Measurements from ENCODE around the gene ALPG.

The ALPG gene

DNA sequence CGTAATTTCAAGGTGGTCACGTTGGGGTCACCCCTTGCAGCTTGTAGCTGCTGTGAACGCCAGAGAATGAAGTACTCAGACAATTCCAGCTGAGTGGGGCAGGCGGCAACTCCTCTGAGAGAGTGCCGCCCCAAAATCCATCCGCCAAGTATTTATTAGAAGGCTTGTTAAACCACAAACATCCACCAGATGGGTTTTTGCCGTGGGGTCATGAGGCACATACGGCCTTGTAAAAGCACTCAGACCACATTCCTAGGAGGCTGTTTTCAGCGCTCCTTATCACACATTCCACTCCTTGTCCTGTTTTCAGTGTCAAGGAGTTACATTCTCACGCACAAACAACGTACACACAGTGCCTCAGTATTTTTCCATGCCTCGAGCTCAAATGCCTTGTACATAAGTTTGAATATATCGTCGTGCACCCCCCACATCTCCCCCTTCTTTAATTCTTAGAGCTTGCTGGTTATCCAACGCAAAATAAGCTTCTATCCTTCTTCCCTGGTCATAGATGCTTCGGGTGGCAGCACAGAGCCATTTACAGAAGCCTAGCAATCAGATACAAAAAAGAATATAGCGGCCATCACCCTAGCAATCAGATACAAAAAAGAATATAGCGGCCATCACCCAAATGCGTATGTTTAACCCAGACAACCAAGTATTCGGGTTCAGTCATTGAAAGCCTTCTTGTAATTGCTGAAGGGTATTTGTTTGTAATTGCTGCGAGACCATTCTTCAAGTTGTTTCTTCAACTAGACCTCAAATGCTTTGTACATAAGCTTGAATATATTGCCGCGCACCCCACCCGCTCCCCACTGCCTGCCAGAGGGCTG, 20.8 kb upstream of the ALPG start:
- no peak for DNase-seq
- H3K27me3 ChIP-seq, result peaks cover 95% of the 10 kb centered on the region
- H3K4me1 ChIP-seq, result no peaks in the 10 kb centered on the region
- no peak overlapping the region for H3K4me3 ChIP-seq (ENCODE audit: low read depth, low read length)
- H3K36me3 ChIP-seq, result no peaks in the 10 kb centered on the region
- TF ChIP-seq, protein P1, sequence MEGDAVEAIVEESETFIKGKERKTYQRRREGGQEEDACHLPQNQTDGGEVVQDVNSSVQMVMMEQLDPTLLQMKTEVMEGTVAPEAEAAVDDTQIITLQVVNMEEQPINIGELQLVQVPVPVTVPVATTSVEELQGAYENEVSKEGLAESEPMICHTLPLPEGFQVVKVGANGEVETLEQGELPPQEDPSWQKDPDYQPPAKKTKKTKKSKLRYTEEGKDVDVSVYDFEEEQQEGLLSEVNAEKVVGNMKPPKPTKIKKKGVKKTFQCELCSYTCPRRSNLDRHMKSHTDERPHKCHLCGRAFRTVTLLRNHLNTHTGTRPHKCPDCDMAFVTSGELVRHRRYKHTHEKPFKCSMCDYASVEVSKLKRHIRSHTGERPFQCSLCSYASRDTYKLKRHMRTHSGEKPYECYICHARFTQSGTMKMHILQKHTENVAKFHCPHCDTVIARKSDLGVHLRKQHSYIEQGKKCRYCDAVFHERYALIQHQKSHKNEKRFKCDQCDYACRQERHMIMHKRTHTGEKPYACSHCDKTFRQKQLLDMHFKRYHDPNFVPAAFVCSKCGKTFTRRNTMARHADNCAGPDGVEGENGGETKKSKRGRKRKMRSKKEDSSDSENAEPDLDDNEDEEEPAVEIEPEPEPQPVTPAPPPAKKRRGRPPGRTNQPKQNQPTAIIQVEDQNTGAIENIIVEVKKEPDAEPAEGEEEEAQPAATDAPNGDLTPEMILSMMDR (IDR thresholded peaks at IDR 0.05; ENCODE audit: low read depth, low read length), result no peak
- H3K9me3 ChIP-seq, result no peaks in the 10 kb centered on the region

DNA sequence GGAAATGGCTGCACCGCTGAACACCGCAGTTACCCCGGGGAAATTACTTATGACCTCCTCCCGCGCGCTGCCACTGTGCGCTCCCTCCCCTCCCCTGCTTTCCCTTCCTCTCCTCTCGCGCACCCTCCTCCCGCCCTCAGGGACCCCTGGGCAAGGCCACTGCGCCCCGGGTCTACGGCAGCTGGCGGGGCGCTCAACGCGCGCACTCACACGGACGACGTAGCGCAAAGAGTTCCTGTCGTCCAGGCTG, 20.2 kb upstream of the ALPG start:
- TF ChIP-seq, protein P1 (IDR thresholded peaks at IDR 0.05; ENCODE audit: low read depth, low read length), result no peak
- H3K9me3 ChIP-seq, result no peaks in the 10 kb centered on the region
- DNase-seq, result no peak
- peaks cover 97% of the 10 kb centered on the region for H3K27me3 ChIP-seq
- H3K36me3 ChIP-seq, result no peaks in the 10 kb centered on the region
- H3K4me3 ChIP-seq (ENCODE audit: low read depth, low read length), result no peak overlapping the region
- H3K4me1 ChIP-seq, result no peaks in the 10 kb centered on the region

DNA sequence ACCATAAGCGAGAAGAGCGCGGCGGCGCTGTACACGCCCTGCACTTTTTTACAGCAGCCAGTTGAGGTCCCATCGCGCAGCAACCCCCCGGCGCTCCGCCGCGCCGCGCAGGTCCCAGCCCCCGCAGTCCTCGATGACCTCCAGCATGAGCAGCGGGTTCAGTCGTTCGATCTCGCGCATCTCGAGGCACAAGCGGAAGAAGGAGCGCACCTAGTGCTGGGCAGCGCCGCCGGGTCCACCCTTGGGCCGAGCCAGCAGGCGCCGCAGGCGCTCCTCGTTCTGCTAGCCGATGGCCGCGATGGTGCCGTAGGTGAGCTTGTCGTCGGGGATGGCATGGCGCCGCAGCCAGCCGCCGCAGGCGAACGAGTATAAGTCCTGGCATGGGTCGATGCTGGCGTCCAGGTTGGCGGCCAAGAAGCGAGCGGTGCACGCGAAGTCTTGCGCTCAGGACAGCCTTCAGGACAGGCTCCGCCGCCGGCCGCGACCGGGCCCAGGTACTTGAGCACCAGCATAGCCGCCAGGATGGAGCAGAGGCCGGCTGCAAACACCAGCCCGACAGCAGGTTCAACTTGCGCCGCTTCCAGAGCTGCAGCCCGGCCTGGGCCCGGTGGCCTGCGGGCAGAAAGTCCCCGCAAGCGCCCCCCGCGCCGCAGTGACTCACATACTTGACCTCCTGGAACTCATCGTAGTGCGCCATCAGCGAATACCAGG, 19.7 kb upstream of the ALPG start:
- Histone ChIP-seq H3K27me3 (peaks cover 94% of the 10 kb centered on the region), H3K4me3 (ENCODE audit: low read depth, low read length) (no peak overlapping the region), H3K9me3 (no peaks in the 10 kb centered on the region), H3K36me3 (no peaks in the 10 kb centered on the region), H3K4me1 (no peaks in the 10 kb centered on the region)
- TF ChIP-seq, protein P1 (IDR thresholded peaks at IDR 0.05; ENCODE audit: low read depth, low read length), result no peak
- DNase-seq, result no peak

DNA sequence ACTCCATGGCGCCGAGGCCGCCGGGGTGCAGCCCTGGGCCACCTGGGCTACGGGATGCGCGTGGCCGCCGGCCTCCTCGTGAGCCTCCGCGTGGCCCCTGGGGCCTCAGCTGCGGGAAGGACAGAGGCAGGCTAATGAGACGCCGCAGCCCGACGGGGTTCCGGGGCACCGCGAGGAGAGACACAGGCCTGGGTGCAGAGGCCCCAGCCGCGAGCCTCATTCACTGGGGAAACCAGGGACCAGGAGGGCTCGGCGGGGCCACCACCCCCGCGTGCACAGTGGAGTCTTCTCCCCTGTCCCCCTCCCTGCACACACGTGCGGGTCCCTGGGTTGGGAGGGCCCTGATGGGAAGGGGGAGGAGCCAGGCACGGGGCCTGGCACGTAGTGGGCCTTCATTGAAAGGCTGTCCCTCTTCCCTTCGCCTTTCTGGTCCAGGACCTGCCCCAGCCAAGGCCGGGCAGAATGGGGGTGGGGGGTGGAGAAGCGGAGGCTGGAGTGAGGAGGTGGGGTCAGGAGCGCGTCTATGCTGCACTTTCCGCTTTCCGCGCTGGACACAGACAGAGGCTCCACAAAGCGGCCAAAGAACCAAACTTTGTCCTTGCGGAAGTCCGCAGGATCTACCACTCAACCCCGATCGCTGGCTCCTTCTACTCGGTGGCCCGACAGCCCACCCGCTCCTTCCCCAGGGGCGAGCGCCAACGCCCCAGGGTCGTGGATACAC, 19.0 kb upstream of the ALPG start:
- Histone ChIP-seq H3K4me3 (ENCODE audit: low read depth, low read length) (no peak overlapping the region), H3K4me1 (no peaks in the 10 kb centered on the region), H3K27me3 (peaks cover 89% of the 10 kb centered on the region)

DNA sequence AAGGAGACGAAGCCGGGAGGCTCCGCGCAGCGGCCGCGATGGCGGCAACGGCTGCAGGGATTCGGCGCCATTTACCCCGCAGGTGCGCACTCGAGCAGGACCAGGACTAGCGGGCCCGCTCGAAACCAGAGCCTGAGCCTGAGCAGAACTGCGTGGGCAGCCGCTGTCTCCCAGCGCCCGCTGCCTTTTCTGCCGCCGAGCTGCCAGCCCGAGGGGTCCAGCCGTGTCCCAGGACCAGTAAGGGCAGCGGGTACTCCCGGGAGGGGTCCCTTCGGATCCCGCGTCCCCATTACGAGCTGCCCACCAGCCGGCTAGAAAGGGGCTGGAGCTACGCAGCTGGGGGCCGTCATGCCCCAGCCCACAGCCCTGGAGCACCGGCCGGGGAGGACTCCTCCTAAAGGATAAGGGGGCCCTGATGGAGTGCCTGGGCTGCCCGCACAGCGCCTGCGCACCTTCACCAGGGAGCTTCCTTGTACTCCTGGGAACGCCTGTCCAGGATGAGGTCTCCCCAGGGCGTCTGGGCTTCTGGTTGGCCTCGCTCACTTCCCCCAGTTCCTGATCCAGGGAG, 18.2 kb upstream of the ALPG start:
- DNase-seq, result no peak
- no peak overlapping the region for H3K4me3 ChIP-seq (ENCODE audit: low read depth, low read length)
- H3K9me3 ChIP-seq, result no peaks in the 10 kb centered on the region

More for the DNA sequence above, 19.0 kb upstream of the ALPG start:
- no peak for DNase-seq
- TF ChIP-seq, protein P1 (IDR thresholded peaks at IDR 0.05; ENCODE audit: low read depth, low read length), result no peak
- no peaks in the 10 kb centered on the region for H3K36me3 ChIP-seq
- no peaks in the 10 kb centered on the region for H3K9me3 ChIP-seq

More for the DNA sequence above, 18.2 kb upstream of the ALPG start:
- no peaks in the 10 kb centered on the region for H3K36me3 ChIP-seq
- TF ChIP-seq, protein P1 (IDR thresholded peaks at IDR 0.05; ENCODE audit: low read depth, low read length), result no peak
- H3K4me1 ChIP-seq, result no peaks in the 10 kb centered on the region
- H3K27me3 ChIP-seq, result peaks cover 81% of the 10 kb centered on the region
